GM21367 (cell line): Measurements from ENCODE around the gene CCDC178.

Source experiments
- ATAC-seq: cut with Tn5 transposase; IDR thresholded peaks from one replicate; pipeline ENCODE4 v1.9.1; 2021; ENCODE audit not compliant: unreplicated experiment

The CCDC178 gene

DNA sequence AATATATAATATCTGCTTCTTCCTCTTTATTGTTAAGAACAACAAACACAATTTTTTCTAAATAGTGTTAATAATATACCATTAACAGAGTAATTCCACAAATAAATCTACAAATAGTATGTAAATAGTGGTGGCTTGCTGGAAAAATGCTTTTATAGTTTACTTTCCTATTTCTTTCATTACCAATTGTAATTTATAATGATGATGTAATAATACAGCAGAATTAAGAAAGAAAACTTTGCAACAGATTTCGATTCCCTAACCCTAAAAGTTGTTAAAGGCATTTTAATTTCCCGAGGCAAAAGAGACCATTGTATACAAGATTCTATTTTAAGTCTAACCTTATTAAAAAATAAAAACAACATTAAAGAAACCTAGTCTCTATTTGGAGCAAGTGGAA lies 307.9 kb downstream of the CCDC178 start:
- ATAC-seq, result no peak

DNA sequence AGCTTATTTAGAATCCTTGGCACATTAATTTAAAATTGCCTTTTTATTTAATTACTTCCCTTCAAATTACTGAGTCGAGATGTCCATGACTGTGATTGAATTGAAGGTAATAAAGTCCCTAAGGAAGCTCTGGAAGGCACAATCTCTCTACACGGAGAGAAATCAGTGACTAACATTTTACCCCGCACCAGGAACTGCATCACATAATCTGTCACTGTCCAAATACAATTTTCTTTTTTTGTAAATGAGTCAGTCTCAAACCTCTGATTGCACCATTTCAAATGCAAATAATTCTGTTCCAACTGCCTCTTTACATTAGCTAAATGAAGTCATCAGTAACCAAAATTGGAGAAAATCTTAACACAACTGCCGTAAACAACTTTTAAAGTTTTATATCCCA lies 311.9 kb downstream of the CCDC178 start:
- ATAC-seq, result no peak

DNA sequence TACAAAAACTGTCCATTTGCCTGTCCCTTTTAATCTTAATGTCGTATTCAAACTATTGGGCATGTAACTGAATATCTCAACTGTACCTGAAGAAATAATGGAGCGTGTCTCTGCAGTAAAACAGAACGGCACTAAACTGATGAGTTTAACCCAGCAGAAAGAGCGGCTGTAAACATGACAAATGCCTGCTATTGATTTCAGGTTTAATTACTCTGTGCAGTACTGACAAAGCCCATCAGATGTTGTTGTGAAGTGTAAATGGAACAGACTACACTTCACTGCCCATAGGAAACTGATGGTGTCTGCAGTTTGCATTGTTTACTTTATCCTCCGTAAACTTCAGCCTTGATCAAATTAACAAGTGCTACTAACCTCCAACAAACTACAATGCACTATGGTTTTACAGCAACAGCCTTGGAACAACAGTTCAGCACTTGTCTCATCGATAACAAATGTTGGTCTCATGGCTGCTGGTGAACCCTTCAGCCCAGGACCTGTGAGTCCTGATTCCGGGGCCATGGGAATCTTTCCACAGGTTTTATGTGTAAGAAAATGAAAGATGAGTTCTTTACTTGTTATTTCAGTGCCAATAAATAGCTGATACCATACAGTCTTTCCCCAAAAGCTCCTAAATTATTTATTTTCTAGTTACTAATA lies 316.5 kb downstream of the CCDC178 start:
- no peak for ATAC-seq

DNA sequence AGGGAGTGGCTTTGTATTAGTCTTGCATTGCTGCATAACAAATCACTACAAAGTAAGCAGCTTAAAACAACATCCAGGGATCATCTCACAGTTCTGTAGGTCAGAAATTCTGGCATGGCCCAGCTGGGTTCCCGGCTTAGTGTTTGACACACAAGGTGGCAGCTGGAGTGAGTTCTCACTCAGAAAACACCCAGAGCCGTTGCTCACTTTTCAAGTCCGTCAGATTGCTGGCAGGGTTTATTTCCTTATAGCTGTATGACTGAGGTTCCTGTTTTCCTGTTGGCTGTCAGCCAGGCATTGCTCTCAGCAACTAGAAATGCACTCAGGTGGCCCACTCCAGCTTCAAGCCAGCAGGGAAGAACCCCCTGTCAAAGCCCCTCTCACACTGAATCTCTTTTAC lies 324.1 kb downstream of the CCDC178 start:
- no peak for ATAC-seq

DNA sequence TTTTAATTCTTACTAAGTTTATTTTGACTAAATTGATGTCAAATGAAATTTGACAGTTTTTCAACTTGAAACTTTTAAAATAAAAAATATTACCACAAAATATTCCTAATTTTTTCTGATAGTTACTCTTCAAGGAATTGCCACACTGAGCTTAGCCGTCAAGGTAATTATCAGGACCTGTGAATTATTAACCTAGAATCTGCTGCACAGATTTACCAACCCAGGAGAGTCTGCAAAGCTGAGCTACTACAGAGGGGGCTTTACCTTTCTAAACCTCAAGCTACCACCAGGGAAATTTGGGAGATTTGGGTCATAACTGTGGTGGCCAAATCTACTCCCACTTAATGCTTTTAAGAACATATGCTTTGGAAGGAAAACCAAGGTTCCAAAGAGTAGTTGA lies 324.6 kb downstream of the CCDC178 start:
- no peak for ATAC-seq

DNA sequence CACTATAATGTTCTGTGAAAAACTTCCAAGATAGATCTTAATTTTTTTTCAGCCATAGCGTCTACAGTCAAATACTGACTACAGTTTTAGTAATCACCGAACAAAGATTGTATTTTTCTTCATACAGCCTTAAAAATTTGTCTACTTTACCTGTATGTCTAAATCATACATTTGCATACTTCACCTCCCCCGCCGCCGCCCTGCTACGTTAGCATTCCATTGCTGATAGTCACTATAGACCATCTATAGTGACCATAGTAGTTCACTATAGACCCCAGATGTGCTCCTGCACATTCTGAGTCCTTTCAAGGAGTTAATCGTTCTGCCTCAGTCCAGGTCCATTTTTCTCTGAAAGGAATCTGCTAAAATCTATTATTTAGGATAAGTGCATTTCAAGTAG lies 325.0 kb downstream of the CCDC178 start:
- no peak for ATAC-seq

DNA sequence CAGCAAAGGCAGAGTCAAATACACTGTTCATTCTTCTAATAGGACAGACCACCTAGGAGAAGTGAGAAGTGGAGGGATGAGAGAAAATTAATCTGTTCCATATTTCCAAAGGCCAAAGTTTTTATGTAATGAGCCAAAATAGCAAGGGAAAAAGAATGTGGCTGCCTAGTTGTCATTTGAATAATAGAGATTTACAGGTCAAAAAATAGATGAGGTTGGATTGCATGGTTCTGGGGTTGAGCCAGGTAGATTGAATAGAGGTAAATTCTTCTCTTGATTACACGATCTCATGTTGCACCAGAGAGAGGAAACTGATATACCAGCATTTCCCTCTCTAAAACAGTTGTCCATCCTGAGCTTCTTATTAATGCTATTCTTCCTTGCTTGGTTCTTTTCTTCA lies 325.8 kb downstream of the CCDC178 start:
- no peak for ATAC-seq

DNA sequence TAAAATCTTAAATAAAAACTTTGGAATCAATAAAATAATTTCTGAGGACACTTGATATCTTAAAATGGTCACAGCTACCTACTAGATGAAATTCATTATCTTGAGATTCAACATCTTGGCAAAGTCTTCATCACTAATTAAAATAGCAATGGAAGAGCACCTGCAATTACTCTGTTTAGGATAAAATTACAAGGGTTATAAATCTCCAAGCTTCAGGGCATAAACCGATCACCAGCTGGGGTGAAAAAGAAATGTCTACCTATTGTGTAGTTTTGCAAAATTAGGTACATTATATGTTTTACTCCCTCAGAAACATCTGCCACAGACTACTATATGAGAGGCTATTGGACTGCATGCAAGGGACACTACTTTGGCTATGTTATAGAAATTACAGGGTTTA lies 327.1 kb downstream of the CCDC178 start:
- no peak for ATAC-seq

DNA sequence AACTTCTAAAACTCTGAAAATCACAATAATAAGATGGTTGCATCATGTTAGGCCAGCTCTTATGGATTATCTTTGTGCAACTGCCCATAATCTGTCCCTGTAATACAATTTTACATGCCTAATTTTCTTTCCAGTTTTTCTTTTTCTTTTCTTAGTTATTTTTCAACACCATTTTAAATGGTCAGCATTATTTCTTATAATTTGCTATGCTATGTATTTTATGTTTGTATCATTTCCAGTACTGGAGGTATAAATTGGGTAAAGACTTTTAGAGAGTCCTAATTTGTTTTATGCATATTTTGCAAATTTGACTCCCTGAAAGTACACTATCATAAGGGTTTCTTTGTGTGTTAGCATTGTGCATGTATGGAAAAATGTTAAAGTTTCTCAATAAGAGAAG lies 333.0 kb downstream of the CCDC178 start:
- no peak for ATAC-seq

DNA sequence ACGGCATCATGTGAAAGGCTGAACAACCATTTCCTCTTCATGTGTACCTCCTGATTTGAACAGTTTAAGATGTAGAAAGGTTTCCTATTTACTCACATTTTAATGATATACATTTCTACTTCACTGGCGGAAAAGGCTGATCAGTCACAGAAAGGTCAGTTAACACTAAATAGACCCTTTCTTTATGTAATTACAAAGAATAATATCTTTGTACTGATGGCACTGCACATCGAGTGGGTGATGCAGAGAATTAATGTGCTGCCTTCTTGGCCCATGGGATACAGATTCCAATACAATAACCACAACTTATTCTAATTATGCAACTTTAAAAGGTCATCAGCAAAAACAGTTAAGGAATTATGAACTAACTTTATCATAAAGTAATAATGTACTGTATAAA lies 339.2 kb downstream of the CCDC178 start:
- ATAC-seq, result no peak

DNA sequence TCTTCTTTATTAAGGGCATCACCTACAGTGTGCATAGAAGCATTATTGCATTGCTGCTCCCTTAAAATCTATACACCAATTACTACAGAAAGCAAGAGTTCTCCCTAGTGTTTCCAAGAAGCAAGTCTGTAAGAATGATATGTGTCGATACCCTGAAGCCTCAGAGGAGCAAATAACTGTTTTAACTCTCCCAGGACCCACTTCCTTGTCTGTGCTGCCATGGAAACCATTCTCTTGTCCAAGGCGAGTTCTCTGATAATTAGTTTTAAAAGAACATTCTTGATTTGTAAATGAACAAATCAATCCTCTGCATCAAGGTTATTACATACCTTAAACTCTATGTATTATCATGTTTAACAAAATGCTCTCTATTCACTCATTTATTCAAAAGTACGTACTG lies 340.9 kb downstream of the CCDC178 start:
- ATAC-seq, result no peak

DNA sequence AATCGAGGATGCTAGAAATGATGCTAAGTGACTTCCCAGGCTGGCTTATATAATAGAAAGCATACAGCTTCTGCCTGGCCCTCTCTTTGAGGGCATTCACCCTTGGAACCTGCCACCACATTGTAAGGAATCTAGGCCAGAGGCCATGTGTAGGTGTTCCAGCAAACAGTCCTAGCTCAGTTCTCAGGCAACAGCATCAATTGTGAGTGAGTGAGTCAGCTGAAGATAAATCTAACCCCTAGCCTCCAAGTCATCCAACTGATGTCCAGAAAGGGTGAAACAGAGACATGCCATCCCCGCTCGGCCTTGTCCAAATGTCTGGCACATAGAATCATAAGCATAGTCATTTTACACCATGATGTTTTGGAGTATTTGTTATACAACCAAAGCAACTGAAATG lies 343.4 kb downstream of the CCDC178 start:
- no peak for ATAC-seq

DNA sequence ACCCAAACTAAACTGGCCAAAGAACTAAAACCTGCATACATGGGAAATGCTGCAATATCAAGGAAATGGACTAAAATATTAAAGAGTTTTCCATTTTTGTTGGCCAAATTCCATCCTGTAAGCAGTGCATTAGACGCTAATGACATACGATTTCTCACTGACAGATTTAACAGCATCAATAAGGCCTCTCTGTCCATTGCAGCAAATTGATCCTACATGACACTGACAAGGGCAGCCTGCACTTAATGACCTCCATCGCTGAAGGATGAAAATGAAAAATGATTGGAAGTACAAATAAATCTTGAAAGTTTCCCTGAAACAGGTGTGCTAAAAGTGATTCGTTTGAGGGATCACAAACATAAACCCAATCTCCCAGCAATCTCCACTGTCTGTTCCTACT lies 350.1 kb downstream of the CCDC178 start:
- ATAC-seq, result no peak

DNA sequence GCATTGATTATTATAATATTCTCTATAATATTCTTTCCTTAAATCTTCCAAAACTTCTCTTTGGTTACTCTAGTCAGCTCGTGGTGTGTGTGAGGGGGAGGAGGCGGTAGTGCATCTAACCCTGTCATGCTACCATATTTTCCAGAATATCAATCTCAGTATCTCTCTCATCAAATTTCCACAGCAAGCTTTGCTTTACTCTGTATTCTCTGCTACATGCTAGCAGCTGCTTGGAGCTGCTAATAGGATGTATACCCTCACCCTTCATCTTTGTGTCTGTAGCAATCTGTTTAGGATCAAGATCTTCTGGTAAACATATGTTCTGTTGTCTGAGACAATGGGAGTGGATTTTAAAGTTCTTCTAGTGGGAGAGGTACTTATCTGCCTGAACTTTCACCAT lies 363.9 kb downstream of the CCDC178 start:
- ATAC-seq, result no peak

DNA sequence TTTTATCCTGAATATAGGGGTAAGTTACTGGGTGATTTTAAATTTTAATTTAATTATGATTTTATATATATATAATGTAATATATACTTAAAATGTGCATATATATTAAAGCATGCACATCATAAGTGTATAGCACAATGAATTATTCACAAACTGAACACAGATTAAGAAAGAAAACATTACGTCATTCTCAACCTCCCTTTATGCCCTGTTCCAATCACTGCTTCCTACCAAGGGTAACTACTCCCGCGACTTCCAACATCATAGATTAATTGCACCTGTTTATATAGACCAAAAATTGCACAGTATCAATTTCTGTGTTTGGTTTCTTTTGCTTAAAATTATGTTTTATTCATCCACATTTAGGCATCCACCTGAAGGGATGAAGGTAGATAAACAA lies 366.4 kb downstream of the CCDC178 start:
- no peak for ATAC-seq

DNA sequence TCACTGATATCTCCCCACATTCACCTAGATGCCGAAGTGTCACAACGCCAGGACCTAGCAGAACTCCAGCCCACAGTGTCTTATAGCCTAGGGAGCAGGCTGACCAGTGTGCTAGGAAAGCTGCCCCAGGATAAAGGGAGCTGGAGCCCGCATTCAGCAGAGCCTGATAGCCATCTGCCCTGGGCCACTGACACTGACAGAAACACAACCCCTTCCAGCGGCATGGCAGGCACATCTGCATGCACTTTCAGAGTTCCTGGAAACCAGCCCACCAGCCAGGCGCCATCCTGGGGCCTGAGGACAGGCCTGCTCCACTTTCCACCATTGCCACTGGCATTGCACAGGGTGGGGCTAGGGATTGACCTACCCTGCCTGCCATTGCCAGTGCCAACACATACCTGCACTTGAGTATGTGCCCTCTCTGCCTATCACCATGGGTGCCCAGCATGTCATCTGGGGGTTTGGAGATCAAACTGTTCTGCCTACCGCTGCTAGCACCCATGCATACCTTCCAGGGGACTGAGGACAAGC lies 377.6 kb downstream of the CCDC178 start:
- no peak for ATAC-seq

DNA sequence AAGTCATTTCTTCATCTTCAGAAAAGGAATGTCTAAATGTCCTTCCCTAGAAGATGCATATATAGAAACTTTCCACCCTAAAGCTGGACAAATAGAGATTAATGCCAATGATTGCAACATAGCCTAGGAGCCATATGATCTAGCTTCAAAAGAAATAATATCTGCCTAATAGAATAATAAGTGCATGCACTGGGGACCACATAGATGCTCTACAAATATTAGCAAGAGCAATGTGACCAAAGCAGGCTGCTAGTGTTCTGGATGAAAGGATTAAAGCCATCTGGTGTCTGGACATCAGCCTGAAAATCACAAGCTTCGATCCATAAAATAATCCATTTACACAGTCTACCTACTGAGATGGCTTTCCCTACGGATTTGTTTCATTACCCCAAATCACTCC lies 387.6 kb downstream of the CCDC178 start:
- no peak for ATAC-seq

DNA sequence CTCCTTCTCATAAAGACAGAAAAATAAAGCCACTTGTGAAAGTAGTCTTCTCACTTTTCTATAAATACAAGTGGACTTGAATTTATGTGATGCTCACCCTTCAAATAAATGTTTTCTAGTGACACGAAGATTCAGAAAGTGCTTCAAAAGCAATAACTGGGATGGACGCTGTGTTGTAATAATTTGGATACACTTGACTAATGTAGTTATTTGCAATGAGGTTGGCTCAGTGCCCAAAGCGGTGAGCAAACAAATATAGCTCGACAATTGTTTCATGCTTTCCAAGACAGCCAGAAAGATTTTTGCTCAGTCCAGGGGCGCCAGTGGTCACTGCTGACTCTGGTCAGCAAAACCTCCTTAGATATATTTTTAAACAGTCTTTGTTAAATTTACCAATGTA lies 389.1 kb downstream of the CCDC178 start:
- no peak for ATAC-seq

DNA sequence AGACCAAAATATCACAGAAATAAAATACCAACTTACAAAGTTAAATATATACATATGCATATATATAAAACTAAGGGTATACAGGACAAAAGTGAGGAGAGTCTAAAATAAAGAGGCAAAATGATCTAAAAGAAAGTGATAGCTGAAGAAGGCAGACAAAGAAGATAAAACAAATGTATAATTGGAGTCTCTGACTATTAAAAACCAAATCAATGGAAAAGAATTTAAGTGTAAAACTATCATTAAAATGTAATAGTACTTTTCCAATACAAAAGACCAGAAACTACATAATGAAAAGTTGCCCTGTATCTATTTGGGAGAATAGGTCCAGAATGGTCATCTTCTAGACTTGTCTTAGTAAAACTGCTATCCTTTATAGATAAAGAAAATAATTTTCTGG lies 400.3 kb downstream of the CCDC178 start:
- ATAC-seq, result no peak

DNA sequence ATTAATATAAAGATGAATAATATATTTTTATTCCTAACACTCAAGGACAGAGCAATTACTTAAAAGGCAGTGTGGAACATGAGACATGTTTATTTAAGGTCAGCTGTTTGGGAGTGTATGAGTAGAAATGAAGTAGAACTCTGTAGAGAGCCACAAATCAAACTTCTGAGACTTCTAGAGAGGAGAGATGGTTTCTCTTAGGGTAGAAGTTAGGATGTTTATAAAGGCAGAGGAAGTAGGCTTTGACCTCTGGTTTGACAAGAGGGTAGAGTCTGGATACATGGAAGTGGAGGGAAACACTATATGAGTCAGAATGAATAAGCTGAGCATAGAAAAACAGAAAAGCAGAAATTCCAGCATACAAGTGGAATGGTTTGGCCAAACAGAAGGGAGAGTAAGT lies 405.6 kb downstream of the CCDC178 start:
- ATAC-seq, result no peak

DNA sequence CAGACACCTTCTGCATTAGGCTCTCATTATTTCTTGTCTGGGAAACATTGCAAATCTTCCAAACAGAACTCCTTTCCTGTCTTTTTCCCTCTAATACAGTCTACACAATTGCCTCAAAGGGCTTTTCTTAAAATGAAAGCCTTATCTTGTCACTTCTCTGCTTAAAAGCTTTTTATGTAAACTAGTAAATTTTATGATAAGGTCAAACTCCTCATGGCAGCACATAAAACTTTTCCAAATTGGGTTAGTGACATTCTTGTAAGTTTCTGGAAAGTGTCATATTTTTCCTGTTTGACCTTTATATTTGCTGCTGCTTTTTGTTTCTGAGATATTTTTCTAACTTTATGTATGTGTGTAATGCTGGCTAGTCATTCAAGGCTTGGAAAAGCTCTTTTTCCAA lies 406.3 kb downstream of the CCDC178 start:
- ATAC-seq, result no peak

DNA sequence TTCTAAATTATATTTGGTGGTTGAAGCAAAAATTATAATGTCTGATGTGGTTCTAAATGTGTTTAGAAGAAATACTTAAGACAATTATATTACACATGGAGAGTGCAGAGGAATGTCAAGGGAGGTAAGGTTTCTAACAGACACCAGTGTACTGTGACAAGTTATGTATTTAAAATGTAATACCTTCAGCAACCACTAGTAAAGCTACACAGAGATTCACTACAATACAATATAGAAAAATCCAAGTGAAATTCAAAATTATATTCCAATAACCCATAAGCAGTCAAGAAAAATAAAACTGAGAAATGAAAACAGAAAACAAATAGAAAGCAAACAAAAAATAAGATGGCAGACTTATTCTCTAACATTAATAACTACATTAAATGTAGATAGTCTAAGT lies 418.2 kb downstream of the CCDC178 start:
- ATAC-seq, result peak; percentile 63

DNA sequence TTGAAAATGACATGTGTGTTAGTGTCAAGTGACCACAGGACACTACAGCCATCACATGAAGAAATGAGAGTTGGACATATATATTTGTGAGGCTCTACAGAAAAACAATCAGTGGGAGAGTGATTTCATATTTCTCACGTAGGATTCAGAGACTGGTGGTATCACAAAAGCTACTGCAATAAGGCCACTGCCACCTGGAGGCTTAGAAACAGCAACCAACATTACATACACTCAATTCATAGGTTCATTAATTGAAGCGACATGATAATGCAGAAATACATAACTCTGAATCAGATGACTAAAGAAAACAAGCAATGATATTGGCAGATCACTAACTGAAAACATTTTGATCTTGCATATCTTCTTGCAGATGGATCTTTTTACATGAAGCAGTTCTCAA lies 419.6 kb downstream of the CCDC178 start:
- no peak for ATAC-seq
